G401 (cell line): ENCODE data around the gene PTMA. TPM values are rescaled to one million over a fixed set of nuclear protein-coding genes. Genes with fewer than 3 reads are reported as not detected.
"Not testable (repeated sequence)": the region's sequence is repeated elsewhere in the genome, so short reads cannot be mapped to it uniquely, and the experiment has no call there.

ENCODE experiments used
- DNase-seq: peaks from one replicate; pipeline ENCODE4 v3.0.0-alpha.2; 2015; ENCODE audit warnings: low spot score
- in situ Hi-C: cut with HindIII; loops from 2 replicates; pipeline ENCODE4 v1.10.0; 2016; ENCODE audit warnings: low sequenced_read_pairs, mixed read lengths
- total RNA-seq: library from RNA; depleted of rRNA; stranded (reverse); fragments of >200 nt; shearing (Covaris generic); gene quantifications from 2 replicates; pipeline ENCODE4 v1.2.3, GENCODE V29; 2014; rRNA removed

PTMA gene, protein sequence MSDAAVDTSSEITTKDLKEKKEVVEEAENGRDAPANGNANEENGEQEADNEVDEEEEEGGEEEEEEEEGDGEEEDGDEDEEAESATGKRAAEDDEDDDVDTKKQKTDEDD
- total RNA-seq = 1,275 and 1,509 TPM in 2 replicates

DNA sequence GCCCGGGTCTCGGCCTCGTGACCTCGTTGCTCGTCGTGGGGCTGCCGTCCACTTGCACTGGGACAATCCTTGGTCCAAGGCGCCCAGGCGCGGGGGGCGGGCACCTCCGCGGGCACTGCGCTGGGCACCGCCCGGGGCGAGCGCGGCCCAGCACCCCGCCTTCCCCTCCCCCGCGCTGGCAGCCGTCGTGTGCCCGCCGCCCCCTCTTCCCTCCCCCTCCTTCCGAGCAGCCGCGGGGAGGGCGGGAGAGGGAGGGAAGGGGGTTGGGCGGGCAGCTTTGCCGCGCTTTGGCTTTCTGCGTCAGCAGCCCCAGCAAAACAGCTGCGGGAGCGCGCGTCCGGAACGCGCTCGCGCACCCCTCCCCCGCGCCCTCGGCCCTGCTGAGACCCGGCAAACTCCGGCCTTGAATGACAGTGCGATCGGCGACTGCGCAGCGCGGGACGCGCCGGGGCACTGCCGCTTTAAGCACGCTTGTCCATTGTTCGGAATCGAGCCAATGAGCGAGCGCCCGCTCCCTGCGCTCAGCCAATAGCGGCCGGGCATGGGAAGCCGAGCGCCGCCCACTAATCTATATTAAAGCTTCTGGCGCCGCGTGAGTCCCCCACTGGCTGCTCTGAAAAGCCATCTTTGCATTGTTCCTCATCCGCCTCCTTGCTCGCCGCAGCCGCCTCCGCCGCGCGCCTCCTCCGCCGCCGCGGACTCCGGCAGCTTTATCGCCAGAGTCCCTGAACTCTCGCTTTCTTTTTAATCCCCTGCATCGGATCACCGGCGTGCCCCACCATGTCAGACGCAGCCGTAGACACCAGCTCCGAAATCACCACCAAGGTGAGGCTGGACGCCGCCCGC is at the start of gene PTMA:
Gene PTMA, plus strand, starts transcription at position 599 of the 846 bp plus-strand sequence. Its CDS starts 182 bp downstream, at position 781.
- DNase-seq = peak; percentile 99
- in situ Hi-C loops = no loop called here

GRCh38 chr2:231660073-231660472 is 48.3 kb upstream of the PTMA start:
- DNase-seq, in situ Hi-C loops: not testable (repeated sequence)

- no peak for DNase-seq
- in situ Hi-C loops = no loop called here
These were observed 47.5 kb upstream of the PTMA start for GRCh38 chr2:231660860-231661259.

GRCh38 chr2:231661422-231662027 is 46.8 kb upstream of the PTMA start:
- DNase-seq = no peak
- in situ Hi-C loops = no loop called here

DNA sequence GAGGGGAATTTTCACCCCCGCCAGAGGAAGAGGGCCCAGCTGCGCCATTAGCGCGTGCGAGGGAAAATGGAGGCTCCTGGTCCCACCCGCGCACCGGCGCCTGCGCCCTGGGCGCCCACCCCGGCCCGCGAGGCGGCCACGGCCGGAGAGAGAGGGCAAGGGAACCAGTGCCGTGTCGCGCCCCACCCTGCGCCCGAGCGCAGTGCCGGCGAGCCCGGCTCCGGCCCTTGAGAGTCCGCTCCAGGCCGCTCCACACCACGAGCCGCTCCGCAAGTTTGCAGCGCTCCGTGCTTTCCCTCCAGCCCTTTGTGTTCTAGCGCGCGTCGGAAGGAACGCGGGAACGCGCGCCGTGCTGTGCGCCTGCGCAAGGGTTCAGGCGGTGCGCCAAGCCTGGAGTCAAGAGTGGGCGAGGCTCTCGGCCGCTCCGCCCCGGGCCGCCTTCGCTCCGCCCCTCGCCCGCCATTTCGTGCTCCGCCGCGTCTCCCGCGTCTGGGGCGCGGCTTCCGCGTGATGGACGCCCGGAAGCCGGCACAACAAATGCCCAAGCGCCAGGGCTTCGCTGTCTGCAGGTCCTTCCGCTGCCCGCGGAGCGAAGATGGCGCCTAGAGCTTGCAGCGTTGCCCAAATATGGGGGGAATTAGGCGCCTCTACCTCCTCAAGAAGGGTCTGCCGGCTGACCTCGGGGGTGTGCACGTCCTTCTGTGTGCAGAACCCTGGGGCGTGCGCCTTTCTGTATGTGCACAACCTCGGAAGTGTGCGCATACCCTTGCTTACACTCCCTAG is 46.1 kb upstream of the PTMA start:
- in situ Hi-C loops = no loop called here
- DNase-seq = peak; percentile 93

- in situ Hi-C loops = no loop called here
- DNase-seq = no peak
These were observed 45.4 kb upstream of the PTMA start for GRCh38 chr2:231662811-231663457.

- no peak for DNase-seq
- in situ Hi-C loops = no loop called here
These were observed 44.7 kb upstream of the PTMA start for GRCh38 chr2:231663458-231664212.

DNA sequence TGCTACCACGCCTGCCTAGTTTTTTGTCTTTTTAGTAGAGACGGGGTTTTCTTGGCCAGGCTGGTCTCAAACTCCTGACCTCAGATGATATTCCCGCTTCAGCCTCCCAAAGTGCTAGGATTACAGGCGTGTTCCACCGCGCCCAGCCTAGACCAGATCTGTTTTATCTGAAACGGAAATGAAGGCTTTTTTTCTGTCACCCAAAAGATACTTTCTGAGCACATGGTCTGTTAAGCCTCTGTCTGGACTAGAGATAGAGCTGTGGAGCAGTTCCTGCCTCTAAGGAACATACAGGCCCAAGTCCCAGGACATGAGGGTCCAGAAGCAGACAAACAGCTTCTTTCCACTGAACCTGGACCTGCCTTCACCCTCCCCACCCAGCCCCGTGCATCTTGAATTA is 43.6 kb upstream of the PTMA start:
- DNase-seq = no peak
- in situ Hi-C loops = no loop called here

DNA sequence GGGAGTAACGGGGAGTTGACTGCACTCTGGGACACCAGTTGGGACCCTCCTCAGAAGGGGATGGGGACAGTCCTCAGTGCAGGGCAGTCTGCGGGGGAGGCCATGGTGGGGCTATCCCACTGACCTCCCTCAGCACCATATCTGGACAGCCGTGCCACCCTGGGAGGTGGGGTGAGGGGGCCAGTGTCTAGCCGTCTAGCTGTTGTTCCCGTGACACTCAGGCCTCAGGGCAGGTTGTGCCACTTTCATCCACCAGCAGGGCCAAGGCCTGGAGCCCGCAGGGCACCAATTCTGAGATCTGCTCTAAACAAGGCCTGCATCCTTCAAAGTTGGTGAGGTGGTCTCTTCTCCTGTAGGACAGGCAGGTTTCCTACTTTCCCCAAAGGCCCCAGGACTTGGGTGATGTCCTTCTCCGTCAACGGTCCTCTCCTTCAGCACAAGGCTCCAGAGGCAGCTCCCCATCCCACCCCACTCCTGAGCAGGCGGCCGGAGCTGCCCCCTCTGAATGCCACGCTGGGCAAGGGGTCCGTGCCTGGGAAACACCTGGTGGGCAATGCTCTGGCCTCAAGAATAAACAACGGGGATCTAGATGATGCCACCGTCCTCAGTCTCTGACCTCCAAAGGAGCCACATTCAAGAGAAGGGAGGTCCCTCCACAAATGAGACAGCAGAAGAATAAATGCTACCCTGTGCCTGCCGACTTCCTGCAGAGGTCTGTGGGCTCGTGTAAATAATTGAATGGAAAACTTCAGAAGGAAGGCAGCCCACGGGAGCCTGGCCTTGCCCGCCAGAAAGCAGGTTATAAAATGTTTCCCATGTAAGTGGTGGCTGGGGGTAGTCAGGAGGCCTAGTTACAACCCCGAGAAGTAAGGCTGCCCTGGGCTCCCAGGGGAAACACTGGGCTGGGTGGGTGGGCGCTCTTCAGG is 42.8 kb upstream of the PTMA start:
- no peak for DNase-seq
- in situ Hi-C loops = no loop called here

GRCh38 chr2:231666171-231667095 is 41.9 kb upstream of the PTMA start:
- in situ Hi-C loops = no loop called here
- peak; percentile 84 for DNase-seq

GRCh38 chr2:231667096-231667427 is 41.3 kb upstream of the PTMA start:
- in situ Hi-C loops = no loop called here

GRCh38 chr2:231667496-231667895 is 40.8 kb upstream of the PTMA start:
- DNase-seq = no peak
- in situ Hi-C loops = no loop called here

More at GRCh38 chr2:231667096-231667427, 41.3 kb upstream of the PTMA start:
- DNase-seq = no peak

DNA sequence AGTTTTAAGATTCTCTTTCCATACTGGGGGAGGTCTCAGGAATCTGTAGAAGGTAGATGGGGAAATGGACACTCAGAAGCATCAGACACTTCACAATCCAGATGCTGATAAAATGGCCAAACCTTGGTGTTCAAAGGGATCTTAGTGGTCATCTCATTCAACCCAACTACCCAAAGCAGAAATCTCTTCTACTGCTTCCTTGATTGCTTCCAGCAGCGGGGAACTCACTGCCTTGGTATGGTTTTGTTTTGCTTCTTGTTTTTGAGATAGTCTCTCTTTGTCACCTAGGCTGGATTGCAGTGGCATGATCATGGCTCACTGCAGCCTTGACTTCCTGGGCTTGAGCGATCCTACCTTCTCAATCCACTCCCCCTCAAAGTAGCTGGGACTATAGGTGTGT is 39.3 kb upstream of the PTMA start:
- in situ Hi-C loops = no loop called here
- no peak for DNase-seq

DNA sequence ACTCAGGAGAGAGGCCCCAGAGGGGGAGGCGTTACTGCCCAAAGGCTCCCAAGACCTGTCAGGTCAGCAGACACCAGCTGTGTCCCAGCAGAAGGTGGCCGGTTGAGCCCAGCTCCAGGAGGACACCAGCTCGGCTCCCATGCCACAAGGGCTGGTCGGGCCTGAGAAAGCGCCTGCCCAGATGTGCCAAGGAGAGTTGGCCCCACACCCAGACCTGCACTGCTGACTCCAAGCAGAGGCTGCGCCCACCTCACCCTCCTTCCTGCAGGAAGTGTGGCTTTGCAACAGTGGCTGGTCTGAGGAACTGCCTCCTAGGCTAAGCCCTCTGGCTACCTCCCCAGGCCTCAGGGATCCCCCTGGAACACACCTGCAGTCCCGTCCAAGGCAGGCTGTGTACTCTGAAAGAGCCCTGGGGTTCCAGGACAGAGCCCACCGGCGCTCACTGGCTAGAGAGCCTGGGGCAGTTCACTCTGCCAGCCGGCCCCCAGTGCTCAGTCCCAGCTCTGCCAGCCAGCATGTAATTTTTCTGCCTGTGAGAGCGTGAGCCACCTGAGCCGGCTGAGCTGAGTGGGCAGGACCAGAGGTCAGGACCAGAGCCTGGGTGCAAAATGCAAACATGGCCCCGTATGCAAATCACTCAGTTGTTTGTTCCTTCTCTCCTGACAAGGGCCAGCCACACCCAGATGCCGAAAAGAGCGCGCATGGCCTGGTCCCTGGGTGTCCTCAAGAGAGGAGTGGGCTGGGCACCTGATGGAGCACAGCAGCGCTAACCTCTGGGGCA is 36.9 kb upstream of the PTMA start:
- in situ Hi-C loops = no loop called here
- no peak for DNase-seq

- in situ Hi-C loops = no loop called here
- no peak for DNase-seq
These were observed 35.5 kb upstream of the PTMA start for GRCh38 chr2:231672617-231673347.
